Measurements from ENCODE around the gene C3orf18.

- TF ChIP-seq FOS (IDR thresholded peaks at IDR 0.05; ENCODE audit: borderline replicate concordance, insufficient read depth, low read length), result no peak
- no peak for TF ChIP-seq POLR2A (IDR thresholded peaks at IDR 0.05; ENCODE audit: low read depth, low read length)
- TF ChIP-seq CTCF (IDR thresholded peaks at IDR 0.05; ENCODE audit: extremely low read depth in 1 of 2, insufficient read depth in 1 of 2, low read depth in 1 of 2, low read length in 2 of 2), result no peak
- TF ChIP-seq MAX (IDR thresholded peaks at IDR 0.05; ENCODE audit: insufficient read depth, insufficient read length), result no peak
- TF ChIP-seq POLR2AphosphoS5 (IDR thresholded peaks at IDR 0.05; ENCODE audit: insufficient read depth, low read depth, low read length), result no peak
- no peak for TF ChIP-seq EZH2 (IDR thresholded peaks at IDR 0.05; ENCODE audit: borderline replicate concordance, low read depth, low read length, severe bottlenecking)
These were observed 34.2 kb downstream of the C3orf18 start for GRCh38 chr3:50533316-50533715.

Measured in endothelial cell of umbilical vein (primary cell).